Breast epithelium (tissue), 4 donors: ENCODE data around the gene SPOPL. TPM values are rescaled to one million over a fixed set of nuclear protein-coding genes. Genes with fewer than 3 reads are reported as not detected.

ENCODE experiments used
- DNase-seq, 2 donors: peaks; one replicate each; pipeline ENCODE4 v3.0.0-alpha.2; 2019; ENCODE audit warnings: low spot score in 2 of 2
- H3K27ac ChIP-seq, 2 donors: fragments of 200-600 bp; sonication (generic) in 1 of 2; one replicate each; pipeline ENCODE4 v1.5.1; 2016 to 2019; ENCODE audit warnings: mild to moderate bottlenecking in 1 of 2
- H3K27me3 ChIP-seq, 2 donors: fragments of 200-600 bp; sonication (generic) in 1 of 2; one replicate each; pipeline versions ENCODE4 v1.5.1 to v1.6.0; 2017 to 2019; ENCODE audit warnings: control low read depth in 1 of 2, mild to moderate bottlenecking in 1 of 2
- H3K36me3 ChIP-seq: fragments of 200-600 bp; one replicate; pipeline ENCODE4 v1.5.1; 2019
- H3K4me1 ChIP-seq, 2 donors: fragments of 200-600 bp; sonication (generic); one replicate each; pipeline ENCODE4 v1.5.1; 2016 to 2019; ENCODE audit warnings: control low read depth in 1 of 2
- H3K4me3 ChIP-seq, 3 donors: fragments of 200-600 bp; sonication (generic); 1 replicate in 2 of 3; 2 replicates in 1 of 3; pipeline ENCODE4 v1.5.1; 2016 to 2019; ENCODE audit warnings: mild to moderate bottlenecking in 3 of 3, moderate library complexity in 2 of 3
- H3K9me3 ChIP-seq, 2 donors: fragments of 200-600 bp; sonication (generic) in 1 of 2; one replicate each; pipeline ENCODE4 v1.5.1; 2016 to 2019; ENCODE audit warnings: control low read depth in 1 of 2
- CTCF ChIP-seq, 3 donors: fragments of 450-650 bp; IDR thresholded peaks; one replicate each; pipeline ENCODE4 v1.5.1; 2016 to 2017; ENCODE audit warnings: antibody characterized with exemption in 3 of 3, mild to moderate bottlenecking in 3 of 3, moderate library complexity in 3 of 3
- POLR2A ChIP-seq: fragments of 450-650 bp; IDR thresholded peaks from one replicate; pipeline ENCODE4 v1.6.1; 2016; ENCODE audit warnings: antibody characterized with exemption, mild to moderate bottlenecking, moderate library complexity
- POLR2AphosphoS5 ChIP-seq, 3 donors: sonication (generic); formaldehyde crosslinking; IDR thresholded peaks; one replicate each; pipeline ENCODE4 v1.6.1; 2017; ENCODE audit warnings: antibody characterized with exemption in 3 of 3
- intact Hi-C: fragments of 100-400 bp; cut with DNase I; formaldehyde crosslinking; loops from one replicate; pipeline ENCODE4 v1.15.1; 2023; ENCODE audit warnings: low total_unique reads
- total RNA-seq, 3 donors: library from RNA; depleted of rRNA; stranded (reverse); fragments of >200 nt; gene quantifications; one replicate each; pipeline ENCODE4 v1.1.0, GENCODE V29; 2016

The SPOPL gene
- total RNA-seq, 3 donors from 2014 or later = 25.3 to 71.4 (median 49.2) TPM

- H3K27me3 ChIP-seq = no peaks in the 10 kb centered on the region
- H3K4me3 ChIP-seq = no peak overlapping the region
- peaks cover 2% of the 10 kb centered on the region for H3K36me3 ChIP-seq
- TF ChIP-seq POLR2A (no peak), POLR2AphosphoS5 (IDR thresholded peaks at IDR 0.05) (no peak), CTCF (IDR thresholded peaks at IDR 0.05) (no peak)
- no peaks in the 10 kb centered on the region for H3K4me1 ChIP-seq
- no peak overlapping the region for H3K27ac ChIP-seq
- no peaks in the 10 kb centered on the region for H3K9me3 ChIP-seq
- intact Hi-C loops = no loop called here
- no peak for DNase-seq
Measured at GRCh38 chr2:138564586-138565229, 63.1 kb downstream of the SPOPL start.

GRCh38 chr2:138565230-138565598 is 63.6 kb downstream of the SPOPL start:
- Histone ChIP-seq H3K9me3 (no peaks in the 10 kb centered on the region), H3K27ac (no peak overlapping the region), H3K4me3 (no peak overlapping the region), H3K27me3 (no peaks in the 10 kb centered on the region), H3K4me1 (no peaks in the 10 kb centered on the region), H3K36me3 (peaks cover 6% of the 10 kb centered on the region)
- no peak for DNase-seq
- intact Hi-C loops = no loop called here
- TF ChIP-seq POLR2A (no peak), CTCF (IDR thresholded peaks at IDR 0.05) (no peak), POLR2AphosphoS5 (IDR thresholded peaks at IDR 0.05) (no peak)

GRCh38 chr2:138572318-138572717 is 70.7 kb downstream of the SPOPL start:
- intact Hi-C loops = no loop called here
- H3K9me3 ChIP-seq = no peaks in the 10 kb centered on the region
- DNase-seq = no peak
- no peak overlapping the region for H3K4me3 ChIP-seq
- TF ChIP-seq POLR2A (no peak), POLR2AphosphoS5 (IDR thresholded peaks at IDR 0.05) (no peak), CTCF (IDR thresholded peaks at IDR 0.05) (no peak)
- no peaks in the 10 kb centered on the region for H3K27me3 ChIP-seq
- H3K4me1 ChIP-seq = no peaks in the 10 kb centered on the region
- H3K36me3 ChIP-seq = peaks cover 8% of the 10 kb centered on the region
- H3K27ac ChIP-seq = no peak overlapping the region

- Histone ChIP-seq H3K27ac (no peak overlapping the region), H3K27me3 (no peaks in the 10 kb centered on the region), H3K36me3 (peaks cover 6% of the 10 kb centered on the region), H3K9me3 (peaks cover 0 to 7% of the 10 kb centered on the region in 2 donors), H3K4me3 (no peak overlapping the region), H3K4me1 (no peaks in the 10 kb centered on the region)
- DNase-seq = no peak
- no peak for TF ChIP-seq POLR2AphosphoS5 (IDR thresholded peaks at IDR 0.05)
- TF ChIP-seq POLR2A = no peak
- no peak for TF ChIP-seq CTCF (IDR thresholded peaks at IDR 0.05)
- intact Hi-C loops = no loop called here
Measured at GRCh38 chr2:138577066-138577465, 75.5 kb downstream of the SPOPL start.

GRCh38 chr2:138579556-138579955 is 78.0 kb downstream of the SPOPL start:
- Histone ChIP-seq H3K4me1 (no peaks in the 10 kb centered on the region), H3K4me3 (no peak overlapping the region), H3K27me3 (no peaks in the 10 kb centered on the region), H3K36me3 (peaks cover 6% of the 10 kb centered on the region), H3K27ac (no peak overlapping the region), H3K9me3 (peaks cover 0 to 7% of the 10 kb centered on the region in 2 donors)
- TF ChIP-seq CTCF (IDR thresholded peaks at IDR 0.05) (no peak), POLR2AphosphoS5 (IDR thresholded peaks at IDR 0.05) (no peak), POLR2A (no peak)
- intact Hi-C loops = no loop called here
- no peak for DNase-seq
